NCI-H2227 (cell line): ENCODE results near the gene FEM1C.

Experiments
- DNase-seq: peaks from one replicate; lab custom pipeline; 2025; ENCODE audit not compliant: unreplicated experiment; lab: John Stamatoyannopoulos, UW

Gene FEM1C

DNA sequence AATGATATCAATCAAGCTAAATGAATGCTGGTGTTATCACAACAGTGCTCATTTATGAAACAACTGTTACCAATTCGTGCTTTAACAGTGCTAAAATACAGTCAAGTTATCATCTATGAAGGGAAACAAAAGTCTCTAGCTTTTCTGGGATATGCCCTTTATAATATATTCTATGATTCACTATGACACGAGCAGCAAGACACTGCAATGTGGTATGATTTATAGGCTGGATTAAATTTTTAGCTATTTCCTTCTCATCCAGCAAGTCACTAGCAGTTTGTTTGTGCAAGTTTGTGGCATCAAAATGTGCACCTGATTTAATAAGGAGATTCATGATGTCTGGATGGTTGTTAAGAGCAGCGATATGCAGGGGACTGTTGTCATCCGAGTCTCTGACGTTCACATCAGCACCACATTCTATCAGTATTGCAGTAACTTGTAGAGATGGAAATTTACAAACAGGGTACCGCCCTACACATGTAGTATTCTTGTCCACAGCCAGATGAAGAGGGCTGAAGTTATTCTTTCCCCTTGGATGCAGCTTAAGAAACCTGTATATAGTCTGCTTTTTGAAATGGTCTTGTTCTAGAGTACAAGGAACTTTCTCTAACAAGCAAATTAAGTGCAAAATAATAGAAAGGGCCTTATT lies 20.3 kb downstream of the FEM1C start:
- DNase-seq, result no peak

DNA sequence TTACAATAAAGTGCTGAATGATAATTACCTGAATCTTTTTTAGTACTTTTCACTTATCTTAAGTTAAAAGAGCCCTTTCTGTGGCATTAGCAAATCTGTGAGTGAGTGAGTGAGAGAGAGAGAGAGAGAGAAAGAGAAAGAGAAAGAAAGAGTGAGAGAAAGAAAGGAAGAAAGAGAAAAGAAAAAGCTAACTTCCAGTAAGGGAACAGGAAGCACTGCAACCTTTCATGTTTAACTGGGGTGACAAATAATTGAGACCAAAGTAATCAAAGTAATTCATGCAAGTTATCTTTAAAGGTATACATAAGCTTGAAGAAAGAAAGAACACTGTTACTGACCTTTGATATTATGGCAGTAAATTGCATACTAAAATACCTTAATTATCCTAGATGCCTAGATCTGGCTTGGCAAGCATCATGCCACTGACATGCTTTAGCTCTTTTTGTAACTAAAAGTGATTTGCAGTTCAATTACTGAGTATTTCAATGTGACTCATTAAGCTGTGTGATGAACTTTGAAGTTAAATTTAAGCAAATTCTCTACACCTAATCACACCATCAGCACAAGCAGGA lies 21.7 kb downstream of the FEM1C start:
- DNase-seq, result no peak

DNA sequence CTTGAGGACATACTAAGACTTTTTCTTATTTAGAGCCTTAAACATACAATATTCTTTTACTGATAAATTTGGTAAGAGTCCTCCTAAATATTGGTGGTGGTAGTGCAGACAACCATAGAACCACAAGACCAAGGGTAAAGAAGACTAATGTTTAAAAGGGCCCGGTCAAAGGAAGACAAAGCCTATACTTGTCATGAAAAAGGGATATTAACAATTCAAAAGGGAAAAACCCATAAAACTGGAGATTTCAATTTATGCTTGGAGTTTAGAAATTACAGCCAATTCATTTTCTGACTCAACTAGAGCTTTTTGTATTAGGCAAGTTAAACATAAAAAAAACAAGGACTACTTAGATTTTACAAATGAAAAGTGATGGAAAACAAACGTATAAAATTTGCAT lies 24.4 kb downstream of the FEM1C start:
- no peak for DNase-seq

DNA sequence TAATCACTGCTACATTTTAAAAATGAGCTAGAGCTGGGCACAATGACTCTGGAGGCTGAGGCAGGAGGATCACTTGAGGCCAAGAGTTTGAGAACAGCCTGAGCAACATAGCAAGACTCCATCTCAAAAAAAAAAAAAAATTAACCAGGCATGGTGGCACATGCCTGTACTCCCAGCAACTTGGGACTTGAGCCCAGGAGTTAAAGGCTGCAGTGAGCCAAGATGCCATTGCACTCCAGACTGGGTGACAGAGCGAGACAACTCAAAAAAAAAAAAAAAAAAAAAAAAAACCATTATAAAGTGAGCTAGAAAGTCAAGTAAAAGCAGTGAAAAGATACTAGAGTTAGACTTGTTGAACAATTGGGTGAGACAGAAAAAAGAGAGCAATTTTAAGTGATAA lies 28.2 kb downstream of the FEM1C start:
- DNase-seq, result no peak

DNA sequence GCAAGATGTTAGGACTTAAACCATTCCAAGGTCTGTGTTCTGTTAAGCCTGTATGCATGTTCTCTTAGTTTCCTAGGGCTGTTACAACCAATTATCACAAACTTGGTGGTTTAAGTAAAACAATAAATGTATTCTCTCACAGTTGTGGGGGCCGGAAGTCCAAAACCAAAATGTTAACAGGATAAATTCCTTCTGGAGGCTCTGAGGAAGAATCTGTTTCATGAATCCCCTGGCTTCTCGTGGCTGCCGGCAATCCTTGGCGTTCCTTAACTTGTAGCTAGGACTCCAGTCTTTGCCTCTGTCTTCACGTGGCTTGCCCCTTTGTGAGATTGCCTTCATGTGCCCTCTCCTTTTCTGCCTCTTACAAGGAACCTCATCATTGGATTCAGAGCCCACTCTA lies 30.4 kb downstream of the FEM1C start:
- DNase-seq, result no peak

DNA sequence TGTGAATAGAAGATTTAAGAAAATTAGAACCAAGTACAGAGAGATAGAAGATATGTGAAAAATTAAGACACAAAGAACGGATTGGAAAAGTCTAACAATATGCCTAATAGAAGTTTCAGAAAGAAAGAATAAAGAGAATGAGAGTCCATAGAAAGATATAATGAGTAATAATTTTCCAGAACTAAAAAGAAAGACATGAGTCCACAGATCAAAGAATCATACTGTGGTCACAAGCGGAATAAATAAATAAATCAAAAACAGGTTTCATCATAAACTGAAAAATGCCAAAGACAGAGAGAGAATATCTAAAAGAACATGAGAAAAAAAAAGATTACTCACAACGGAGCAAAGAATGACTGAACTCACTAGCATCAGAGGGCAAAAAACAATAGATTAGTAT lies 32.9 kb downstream of the FEM1C start:
- DNase-seq, result no peak

DNA sequence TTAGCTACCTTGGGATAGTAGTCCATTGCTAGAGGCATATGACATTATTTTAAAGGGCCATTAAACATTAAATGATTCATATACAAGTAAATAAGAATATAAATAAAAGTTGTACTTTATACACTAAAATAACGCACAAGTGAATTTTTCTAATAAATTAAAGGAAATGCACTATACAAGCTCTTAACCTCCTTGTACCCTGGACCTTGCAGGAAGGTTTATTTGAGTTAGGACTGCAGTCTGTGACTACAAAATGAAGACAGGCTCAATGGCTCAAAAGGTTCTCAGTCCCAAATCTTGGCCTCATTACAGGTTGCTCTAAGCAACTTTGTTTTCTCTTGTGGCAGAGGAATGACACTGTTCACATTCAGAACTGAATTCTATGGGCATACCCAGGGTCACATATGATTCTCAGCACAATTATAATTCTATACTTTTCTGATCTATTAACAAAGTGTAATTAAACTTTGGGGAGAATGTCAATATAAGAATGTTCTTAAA lies 34.4 kb downstream of the FEM1C start:
- no peak for DNase-seq

DNA sequence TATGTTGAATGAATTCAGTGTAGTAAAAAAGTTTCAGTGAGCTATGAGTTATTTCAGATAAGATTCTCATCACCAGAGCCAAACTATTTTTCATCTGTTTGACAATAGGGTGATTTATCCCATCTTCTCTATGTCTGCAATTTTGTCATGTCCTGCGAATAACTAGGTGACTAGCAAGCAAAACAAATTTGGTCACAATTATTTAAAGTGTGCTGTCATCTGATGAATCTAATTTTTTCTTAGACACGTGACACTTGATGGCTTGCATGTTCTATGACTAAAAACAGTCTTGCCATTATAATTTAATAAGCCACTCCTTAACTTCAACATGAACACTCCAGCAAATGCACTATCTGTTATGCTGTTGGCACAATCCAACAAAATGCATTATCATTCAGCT lies 35.0 kb downstream of the FEM1C start:
- no peak for DNase-seq

DNA sequence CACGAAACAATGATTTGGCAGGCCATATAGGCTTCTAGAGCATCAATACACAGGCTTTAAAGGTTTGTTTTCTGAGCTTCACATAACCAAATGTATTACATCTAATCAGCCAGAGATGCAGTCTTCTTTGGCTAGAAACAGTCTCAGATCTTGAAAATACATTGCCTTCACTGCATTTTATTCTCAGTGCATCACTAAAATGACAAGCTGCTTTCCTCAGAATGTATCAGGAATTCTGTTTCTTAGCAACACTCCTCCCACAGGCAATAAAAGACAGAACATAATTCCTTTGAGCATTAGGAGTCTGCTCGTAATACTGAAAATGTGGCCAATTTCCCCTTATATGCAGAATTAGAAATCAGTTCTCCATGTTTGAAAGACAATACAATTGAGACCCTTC lies 36.9 kb downstream of the FEM1C start:
- DNase-seq, result no peak

DNA sequence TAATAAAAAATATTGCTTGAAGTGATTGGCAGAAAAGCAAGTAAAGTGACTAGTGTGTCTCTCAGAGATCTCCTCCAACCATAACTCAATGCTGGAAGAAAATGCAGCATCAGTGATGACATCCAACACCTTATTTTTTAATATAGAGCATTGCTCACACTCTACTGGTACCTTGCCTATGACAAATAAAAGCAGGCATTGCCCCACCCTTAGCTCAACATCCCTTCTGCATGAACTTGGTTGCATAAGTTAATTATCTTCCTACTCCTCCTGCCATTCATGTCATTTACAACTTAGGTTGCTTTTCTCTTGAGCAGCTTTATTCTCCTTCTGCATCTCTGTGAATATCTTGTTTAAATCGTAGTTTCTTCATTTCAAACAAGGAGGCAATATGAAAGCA lies 41.2 kb downstream of the FEM1C start:
- no peak for DNase-seq

DNA sequence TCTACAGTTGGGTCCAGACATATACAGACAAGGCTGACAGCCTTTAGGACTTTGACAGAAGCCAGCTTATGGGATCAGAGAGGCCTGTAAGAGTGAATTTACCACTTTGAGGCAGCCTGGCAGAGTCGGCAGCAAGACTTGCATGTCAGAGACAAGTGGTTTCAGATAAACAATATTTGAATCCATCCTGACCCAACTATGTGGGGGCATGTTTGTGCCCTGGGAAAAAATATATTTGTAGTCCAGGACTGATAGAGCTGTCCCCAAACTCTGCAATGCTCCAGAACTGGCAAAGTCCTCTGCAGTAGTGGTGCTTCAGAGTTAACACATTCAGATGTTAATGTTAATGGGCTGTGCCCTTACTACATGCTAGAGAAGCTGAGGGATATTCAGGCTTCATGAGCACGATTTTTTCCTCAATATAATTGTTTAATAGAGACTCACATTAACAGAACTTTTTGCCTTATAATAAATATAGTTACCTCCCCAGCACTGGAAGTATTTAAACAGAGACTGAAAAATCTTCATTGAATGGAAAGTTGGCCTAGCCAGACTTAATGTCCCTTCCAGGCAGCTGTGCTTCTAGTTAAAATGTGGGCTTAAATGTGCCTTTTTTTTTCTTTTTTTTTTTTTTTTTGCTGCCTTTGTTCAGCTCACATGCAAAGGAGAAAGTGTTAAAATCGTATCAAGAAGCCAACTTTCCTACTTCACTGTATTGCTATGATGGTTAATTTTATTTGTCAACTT lies 42.9 kb downstream of the FEM1C start:
- DNase-seq, result no peak

DNA sequence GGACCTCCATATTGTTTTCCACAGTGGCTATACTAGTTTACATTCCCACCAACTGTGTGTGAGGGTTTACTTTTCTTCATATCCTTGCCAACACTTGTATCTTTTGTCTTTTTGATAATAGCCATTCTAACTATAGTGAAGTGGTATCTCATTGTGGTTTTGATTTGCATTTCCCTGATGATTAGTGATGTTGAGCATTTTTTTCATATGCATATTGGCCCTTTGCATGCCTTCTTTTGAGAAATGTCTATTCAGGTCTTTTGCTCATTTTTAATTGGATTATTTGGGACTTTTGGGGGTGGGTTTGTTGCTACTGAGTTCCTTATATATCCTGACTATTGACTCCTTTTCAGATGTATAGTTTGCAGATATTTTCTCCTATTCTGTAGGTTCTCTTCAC lies 44.4 kb downstream of the FEM1C start:
- no peak for DNase-seq

DNA sequence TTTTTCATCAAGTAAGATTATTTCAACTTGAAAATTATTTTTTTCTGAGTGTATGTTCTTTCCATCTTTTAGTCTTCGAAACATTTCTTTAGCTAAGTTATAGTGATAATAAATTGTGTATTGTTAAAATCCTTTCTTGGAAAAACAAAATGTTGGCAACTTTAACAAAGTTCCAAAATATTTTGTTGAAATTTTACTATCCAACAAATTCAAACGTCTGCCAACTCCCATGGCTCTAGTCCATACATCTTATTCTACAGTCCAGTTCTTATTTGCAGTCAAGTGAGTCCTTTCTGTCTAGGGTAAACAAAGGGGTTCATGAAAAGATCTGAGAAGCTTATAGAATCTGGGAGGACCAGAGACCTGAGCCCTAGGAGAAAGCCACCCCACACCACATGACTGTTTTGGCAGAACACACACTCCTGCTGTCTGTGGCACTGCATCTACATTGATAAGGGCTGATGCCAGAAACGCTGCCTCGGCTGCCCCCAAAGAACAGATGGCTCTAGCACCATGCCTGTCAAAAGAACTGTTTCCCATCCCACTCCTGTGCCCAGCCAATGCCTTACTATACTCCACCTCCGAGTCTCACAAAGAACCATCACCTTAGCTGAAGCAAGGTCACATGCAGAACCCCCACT lies 47.5 kb downstream of the FEM1C start:
- DNase-seq, result no peak

DNA sequence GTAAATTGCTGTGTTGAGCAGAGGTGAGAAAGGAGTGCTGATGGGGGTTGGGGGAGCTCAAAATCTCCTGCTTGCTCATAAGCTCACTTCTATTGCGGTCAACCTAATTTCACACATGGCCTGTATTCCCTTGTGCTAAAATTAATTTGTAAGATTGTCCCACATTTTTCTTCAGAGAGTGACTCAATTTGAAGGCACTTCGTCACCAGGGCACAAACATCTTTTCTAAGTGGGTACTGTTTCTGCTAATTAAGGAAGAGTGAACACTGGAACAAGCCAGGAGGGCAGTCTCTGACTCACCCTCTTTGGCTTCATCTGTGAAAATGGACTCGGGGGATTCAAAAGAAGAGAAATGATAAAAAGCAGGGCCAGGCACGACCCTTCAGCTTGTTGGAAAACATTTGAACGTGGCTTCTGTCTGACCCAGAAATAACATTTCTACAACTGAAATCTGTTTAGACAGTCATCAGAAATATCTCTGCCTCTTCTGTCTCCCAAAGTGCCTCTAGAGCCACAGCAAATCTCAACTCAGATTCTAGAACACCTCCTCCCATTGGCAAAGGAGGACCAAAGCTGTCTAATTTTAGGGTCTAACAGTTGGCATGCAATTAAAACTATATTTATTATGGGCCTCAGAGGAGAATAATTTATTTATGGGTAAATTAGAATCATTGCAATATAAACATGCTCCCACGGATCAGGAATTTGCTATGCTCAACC lies 49.8 kb downstream of the FEM1C start:
- no peak for DNase-seq

DNA sequence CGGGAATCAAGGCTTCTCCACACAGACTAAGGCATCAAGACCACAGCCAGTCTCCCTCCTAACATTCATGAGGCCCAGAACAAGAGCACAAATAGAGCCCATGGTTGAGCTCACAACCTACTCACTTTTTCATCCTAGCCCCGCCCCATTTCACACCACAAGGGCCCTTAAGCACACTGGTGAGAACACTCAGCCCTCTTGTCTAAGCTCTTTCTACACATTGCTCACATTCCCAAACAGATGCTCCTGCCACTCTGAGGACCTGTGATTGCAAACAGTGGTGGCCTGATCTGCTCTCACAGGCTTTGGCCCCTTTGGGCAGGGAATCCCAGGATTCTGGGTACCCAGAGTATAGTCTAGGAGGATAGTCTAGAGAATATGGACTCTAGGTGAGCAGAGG lies 54.0 kb downstream of the FEM1C start:
- no peak for DNase-seq

DNA sequence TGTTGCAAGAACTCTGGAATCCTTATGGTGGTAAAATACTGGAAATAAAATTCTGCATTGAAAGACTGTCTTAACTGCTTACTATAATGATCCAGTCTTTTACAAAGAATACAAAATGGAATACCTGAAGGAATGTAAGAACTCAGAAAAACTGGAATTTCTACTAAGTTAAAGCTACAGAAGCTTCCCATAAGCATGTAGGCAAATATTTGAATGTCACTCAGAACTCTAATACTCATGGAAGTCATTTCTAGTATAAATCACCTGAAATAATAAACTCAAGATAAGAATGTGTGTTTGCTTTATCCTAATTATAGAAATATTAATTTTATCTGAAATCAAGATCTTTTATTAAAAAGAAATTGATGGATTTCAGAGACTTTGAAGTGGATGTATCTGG lies 54.8 kb downstream of the FEM1C start:
- DNase-seq, result no peak

DNA sequence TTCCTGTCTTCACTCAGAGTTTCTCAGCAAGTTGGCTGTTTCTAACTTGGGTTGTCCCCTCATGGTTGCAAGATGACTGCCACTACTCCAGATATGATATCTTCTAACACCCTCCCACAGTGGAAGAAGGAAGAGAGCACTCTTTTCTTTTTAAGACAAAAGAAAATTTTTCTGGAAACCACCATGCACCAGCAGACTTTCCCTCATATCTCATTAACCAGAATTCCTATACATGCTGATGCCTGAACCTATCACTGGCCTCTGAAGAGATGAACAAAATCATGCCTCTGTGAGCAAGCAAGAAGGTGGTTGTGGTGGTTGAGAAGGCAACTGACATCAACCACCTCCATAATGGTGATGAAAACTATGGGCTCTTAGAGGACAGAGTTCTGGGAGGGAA lies 56.8 kb downstream of the FEM1C start:
- no peak for DNase-seq

DNA sequence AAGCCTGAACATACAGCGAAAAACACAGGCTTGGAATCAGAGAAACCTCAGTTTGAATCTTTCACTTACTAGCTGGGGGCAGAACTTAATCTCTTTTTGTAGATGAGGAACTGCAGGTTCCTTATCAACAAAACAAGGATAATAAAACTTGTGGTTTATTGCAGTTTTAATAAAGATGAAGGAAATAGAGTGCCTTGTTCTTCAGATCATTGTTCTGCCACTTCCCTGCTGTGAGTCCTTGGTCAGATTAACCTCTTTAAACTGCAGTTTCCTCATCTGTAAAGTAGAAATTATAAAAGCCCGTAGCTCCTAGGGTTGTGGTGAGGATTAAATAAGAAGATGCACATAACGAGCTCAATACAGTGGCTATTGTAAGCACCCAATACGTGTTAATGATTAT lies 57.4 kb downstream of the FEM1C start:
- no peak for DNase-seq

DNA sequence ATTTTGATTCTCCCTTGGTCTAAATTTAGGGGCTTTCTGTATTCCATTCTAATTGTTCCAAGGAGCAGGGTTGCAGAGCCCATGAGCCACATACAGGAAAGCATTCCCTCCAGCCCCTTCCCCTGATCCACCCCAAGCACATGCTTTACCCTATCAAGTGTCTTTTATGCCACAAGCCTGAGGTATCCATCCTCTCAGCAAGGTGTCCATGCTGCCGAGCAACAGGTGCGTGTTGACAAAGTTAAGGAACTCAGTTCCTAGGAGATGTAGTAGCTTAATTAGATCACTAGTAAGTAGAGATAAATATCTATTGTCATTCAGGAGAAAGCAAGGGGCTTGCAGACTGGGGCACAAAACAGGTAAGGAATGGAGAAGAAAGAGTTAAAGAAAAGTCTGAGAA lies 57.8 kb downstream of the FEM1C start:
- DNase-seq, result no peak

DNA sequence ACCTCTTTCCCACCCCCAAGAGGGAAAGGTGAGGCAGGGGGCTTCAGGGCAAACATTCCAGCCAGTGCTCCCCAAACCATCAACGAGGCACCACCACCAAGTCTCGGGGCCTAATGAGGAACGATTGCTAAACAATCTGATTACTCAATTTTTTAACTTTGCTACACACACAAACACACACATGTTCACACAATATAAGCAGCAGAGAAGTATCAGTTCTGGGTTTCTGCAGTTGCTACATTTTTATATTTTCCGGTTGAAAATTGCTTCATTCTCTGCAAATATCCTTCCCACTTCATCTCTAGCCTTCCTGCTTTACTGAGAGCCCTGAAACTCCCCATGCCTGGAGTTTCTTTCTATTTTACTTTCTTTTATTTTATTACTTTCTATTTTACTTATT lies 60.2 kb downstream of the FEM1C start:
- DNase-seq, result no peak

DNA sequence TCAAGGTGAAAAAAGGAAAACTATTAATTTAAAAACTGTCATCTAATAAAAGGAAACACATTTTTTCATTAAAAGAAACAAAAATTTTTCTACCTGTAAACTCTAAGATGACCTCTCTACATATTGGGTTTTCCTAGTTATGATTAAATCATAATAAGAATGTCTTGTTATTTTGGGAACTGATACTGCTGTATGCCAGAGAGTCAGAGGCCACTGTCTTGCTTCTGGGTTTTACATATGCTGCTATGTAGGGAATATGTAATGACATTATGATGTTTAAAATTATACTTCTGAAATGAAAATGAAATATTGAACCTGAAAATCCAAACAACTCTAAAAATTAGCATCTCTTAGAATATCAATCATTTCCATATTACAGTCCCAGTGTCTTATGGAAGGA lies 63.7 kb downstream of the FEM1C start:
- DNase-seq, result no peak
